ENCODE measurements around the gene EHBP1. TPM values are rescaled to one million over a fixed set of nuclear protein-coding genes. Genes with fewer than 3 reads are reported as not detected.

EHBP1 gene
- polyA plus RNA-seq, 3 donors: 4.2 to 6.1 (median 6.0) TPM

- Histone ChIP-seq H3K9ac (ENCODE audit: insufficient read depth, low read length, poor library complexity, severe bottlenecking) (no peak overlapping the region), H3K27ac (ENCODE audit: low read depth in 1 of 2, low read length in 2 of 2) (no peak overlapping the region), H3K36me3 (replicated peaks in 1 of 2; ENCODE audit: control insufficient read depth in 1 of 2, insufficient read depth in 2 of 2, low read length in 2 of 2) (peaks cover 0 to 7% of the 10 kb centered on the region in 2 donors), H3K4me1 (ENCODE audit: control insufficient read depth in 1 of 2, insufficient read depth in 2 of 2, low read length in 2 of 2) (no peaks in the 10 kb centered on the region), H4K20me1 (ENCODE audit: insufficient read depth, low read length) (no peaks in the 10 kb centered on the region), H3K4me3 (replicated peaks in 1 of 3; ENCODE audit: low read depth in 2 of 3, low read length in 3 of 3) (no peak overlapping the region), H2AFZ (ENCODE audit: insufficient read depth, low read depth, low read length, poor library complexity, severe bottlenecking) (no peak overlapping the region), H3K79me2 (ENCODE audit: insufficient read depth, low read length) (no peaks in the 10 kb centered on the region), H3K9me3 (replicated peaks in 1 of 2; ENCODE audit: control insufficient read depth in 1 of 2, insufficient read depth in 1 of 2, low read length in 2 of 2) (peaks cover 0 to 10% of the 10 kb centered on the region in 2 donors), H3K27me3 (ENCODE audit: control insufficient read depth in 2 of 2, insufficient read depth in 2 of 2, low read length in 2 of 2) (no peaks in the 10 kb centered on the region), H3K4me2 (replicated peaks; ENCODE audit: extremely low read depth, low read length, poor library complexity, severe bottlenecking) (no peak overlapping the region)
- Mint-ChIP-seq H3K27me3 (ENCODE audit: low read depth in 3 of 3) (no peaks in the 10 kb centered on the region), H3K36me3 (peaks cover 6 to 11% of the 10 kb centered on the region in 2 donors), H3K9me3 (peaks cover 0 to 9% (median 5%) of the 10 kb centered on the region in 7 donors), H3K27ac (no peak overlapping the region), H3K4me3 (no peak overlapping the region), H3K4me1 (no peaks in the 10 kb centered on the region)
- TF ChIP-seq CTCF (IDR thresholded peaks at IDR 0.05): no peak
- WGBS (ENCODE audit: insufficient coverage): 99% methylated on average over 13 of the region's 14 CpGs
- DNase-seq: no peak
- intact Hi-C loops (cut with micrococcal nuclease): no loop called here
Measured at GRCh38 chr2:62854600-62855514, 149.3 kb downstream of the EHBP1 start.

- intact Hi-C loops (cut with micrococcal nuclease): no loop called here
Measured at GRCh38 chr2:62856228-62857040, 150.9 kb downstream of the EHBP1 start.

More at GRCh38 chr2:62856228-62857040, 150.9 kb downstream of the EHBP1 start:
- Histone ChIP-seq H4K20me1 (ENCODE audit: insufficient read depth, low read length) (no peaks in the 10 kb centered on the region), H3K4me1 (ENCODE audit: control insufficient read depth in 1 of 2, insufficient read depth in 2 of 2, low read length in 2 of 2) (no peaks in the 10 kb centered on the region), H3K79me2 (ENCODE audit: insufficient read depth, low read length) (no peaks in the 10 kb centered on the region), H3K9me3 (replicated peaks in 1 of 2; ENCODE audit: control insufficient read depth in 1 of 2, insufficient read depth in 1 of 2, low read length in 2 of 2) (peaks cover 0 to 10% of the 10 kb centered on the region in 2 donors), H3K4me3 (replicated peaks in 1 of 3; ENCODE audit: low read depth in 2 of 3, low read length in 3 of 3) (no peak overlapping the region), H2AFZ (ENCODE audit: insufficient read depth, low read depth, low read length, poor library complexity, severe bottlenecking) (no peak overlapping the region), H3K36me3 (replicated peaks in 1 of 2; ENCODE audit: control insufficient read depth in 1 of 2, insufficient read depth in 2 of 2, low read length in 2 of 2) (peaks cover 0 to 7% of the 10 kb centered on the region in 2 donors), H3K27me3 (ENCODE audit: control insufficient read depth in 2 of 2, insufficient read depth in 2 of 2, low read length in 2 of 2) (no peaks in the 10 kb centered on the region), H3K4me2 (replicated peaks; ENCODE audit: extremely low read depth, low read length, poor library complexity, severe bottlenecking) (no peak overlapping the region), H3K9ac (ENCODE audit: insufficient read depth, low read length, poor library complexity, severe bottlenecking) (no peak overlapping the region), H3K27ac (ENCODE audit: low read depth in 1 of 2, low read length in 2 of 2) (no peak overlapping the region)
- Mint-ChIP-seq H3K27me3 (ENCODE audit: low read depth in 3 of 3) (no peaks in the 10 kb centered on the region), H3K36me3 (peaks cover 8 to 18% of the 10 kb centered on the region in 2 donors), H3K4me3 (no peak overlapping the region), H3K4me1 (no peaks in the 10 kb centered on the region), H3K27ac (peak overlapping the region in 1 of 7 donors; percentile 4), H3K9me3 (peaks cover 0 to 8% (median 5%) of the 10 kb centered on the region in 7 donors)
- DNase-seq: no peak
- WGBS (ENCODE audit: insufficient coverage): 100% methylated on average over 6 of the region's 6 CpGs
- TF ChIP-seq CTCF (IDR thresholded peaks at IDR 0.05): no peak

All from CD14-positive monocyte (primary cell).